ENCODE data around the gene ZBTB16. TPM values are rescaled to one million over a fixed set of nuclear protein-coding genes. Genes with fewer than 3 reads are reported as not detected.
A peak's percentile ranks its signal among the peaks of the same experiment; 100 is the strongest.

Gene ZBTB16
- total and polyA plus RNA-seq, 2 of the 4 experiments (the other 2 are of a cell fraction) = not detected

DNA sequence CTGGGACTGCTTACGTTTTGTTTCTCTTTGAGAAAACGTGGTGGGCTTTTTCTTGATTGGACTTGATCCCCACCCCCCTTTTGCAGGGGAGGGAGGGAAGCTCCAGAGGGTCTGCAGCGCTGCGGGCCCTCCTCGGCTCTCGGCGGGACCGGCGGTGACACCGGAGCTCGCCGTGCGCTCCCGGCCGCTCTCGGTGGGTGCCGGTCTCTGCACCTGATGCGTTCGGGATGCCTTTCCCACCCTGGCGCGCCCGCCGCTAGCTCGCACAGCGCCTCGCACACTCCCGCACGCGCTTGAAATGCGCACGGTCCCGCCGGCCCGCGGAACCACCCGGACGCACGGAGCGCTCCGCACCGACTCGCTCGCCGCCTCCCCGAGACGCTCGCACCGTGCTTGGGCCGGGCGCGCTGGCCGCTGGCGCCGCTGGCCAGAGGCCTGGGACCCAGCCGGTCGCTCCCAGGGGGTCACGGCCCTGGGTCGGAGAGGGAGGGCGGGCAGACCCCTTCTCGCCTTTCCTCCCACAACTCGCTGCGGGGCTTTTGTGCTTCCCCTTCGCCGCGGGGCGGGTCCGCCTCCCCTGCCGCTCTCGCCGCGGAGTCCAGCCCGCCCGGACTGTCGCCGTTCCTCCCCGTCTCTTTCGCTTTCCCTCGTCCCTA, 1.0 kb downstream of the ZBTB16 start:
- in situ Hi-C loops (cut with MboI; ENCODE audit: low sequenced_read_pairs) = no loop called here
- no TSS peak for BruUV-seq (replicated peaks)
- CTCF ChIA-PET = no interaction called here

More for the DNA sequence above, 1.0 kb downstream of the ZBTB16 start:
- DNase-seq (no peak), ATAC-seq (ENCODE audit: low read depth) (peak; percentile 77)
- dilution Hi-C loops (cut with HindIII; ENCODE audit: low sequenced_read_pairs, unreplicated experiment) (no loop called here), intact Hi-C loops (cut with micrococcal nuclease) (no loop called here)
- no peak for TF ChIP-seq MAFK (IDR thresholded peaks at IDR 0.05; ENCODE audit: low read depth, low read length)
- TF ChIP-seq CEBPB (IDR thresholded peaks at IDR 0.05; ENCODE audit: low read depth, low read length) = no peak
- no peak for TF ChIP-seq BHLHE40 (IDR thresholded peaks at IDR 0.05; ENCODE audit: low read depth, low read length)
- H2AK5ac ChIP-seq (ENCODE audit: low read depth, low read length) = no peak overlapping the region
- H4K20me1 ChIP-seq (ENCODE audit: insufficient read depth, low read length) = no peaks in the 10 kb centered on the region; the same call in 1 of the 2 replicates
- no peaks in the 10 kb centered on the region for H3K9me3 ChIP-seq (ENCODE audit: control insufficient read depth, insufficient read depth, low read length)
- H2BK15ac ChIP-seq (ENCODE audit: low read depth, low read length) = no peak overlapping the region
- H3K79me1 ChIP-seq (ENCODE audit: low read depth in 1 of 2, low read length in 2 of 2) = no peaks in the 10 kb centered on the region
- peaks cover 1% of the 10 kb centered on the region; the same call in 1 of the 2 replicates for H3K4me1 ChIP-seq (ENCODE audit: control insufficient read depth, insufficient read depth, low read length)
- H3K4me3 ChIP-seq (ENCODE audit: insufficient read depth, low read depth, low read length) = peak overlapping the region; percentile 68
- no peak overlapping the region for H3K9ac ChIP-seq (ENCODE audit: low read depth, low read length)
- H3K36me3 ChIP-seq (ENCODE audit: control insufficient read depth, insufficient read depth, low read length) = no peaks in the 10 kb centered on the region
- no peak overlapping the region for H3K27ac ChIP-seq (ENCODE audit: insufficient read depth, low read length)
- H3K27me3 ChIP-seq (ENCODE audit: control insufficient read depth, insufficient read depth, low read length) = peaks cover 70% of the 10 kb centered on the region
- no peak overlapping the region for H3K18ac ChIP-seq (ENCODE audit: low read depth, low read length)
- H2AK9ac ChIP-seq (replicated peaks; ENCODE audit: low read depth, low read length, poor library complexity) = no peak overlapping the region
- H2BK120ac ChIP-seq (ENCODE audit: low read depth, low read length) = no peak overlapping the region
- H2BK5ac ChIP-seq (ENCODE audit: low read depth, low read length, poor library complexity, severe bottlenecking) = no peak overlapping the region
- H3K23ac ChIP-seq (ENCODE audit: low read depth, low read length) = no peak overlapping the region
- POLR2A ChIA-PET (ENCODE audit: unreplicated experiment) = no interaction called here
- H4K5ac ChIP-seq (ENCODE audit: low read depth, low read length) = no peak overlapping the region
- no peak overlapping the region for H3K56ac ChIP-seq (ENCODE audit: extremely low read depth, insufficient read depth, low read length)
- no peak overlapping the region for H4K8ac ChIP-seq (ENCODE audit: low read depth in 2 of 2, low read length in 2 of 2)
- no peak overlapping the region for H3K4ac ChIP-seq (ENCODE audit: low read depth, low read length)
- no peaks in the 10 kb centered on the region for H3K9me1 ChIP-seq (ENCODE audit: insufficient read depth, low read length)
- peak overlapping the region; percentile 84 for H2AFZ ChIP-seq (replicated peaks; ENCODE audit: low read length, poor library complexity)
- no peak overlapping the region for H2BK20ac ChIP-seq (ENCODE audit: low read depth, low read length)
- peak overlapping the region; percentile 92 for H3K4me2 ChIP-seq (ENCODE audit: low read depth, low read length)
- H4K91ac ChIP-seq (ENCODE audit: insufficient read depth, low read depth, low read length) = no peak overlapping the region
- H3K14ac ChIP-seq (replicated peaks; ENCODE audit: low read depth, low read length) = no peak overlapping the region
- 0% methylated on average over 21 of the region's 78 CpGs; no CpG with 5 or more reads in 1 of the 2 experiments for WGBS, 2 experiments (ENCODE audit: extremely low coverage in 2 of 2, insufficient read length in 1 of 2)

Measured in IMR-90 (cell line).